IMR-90 (cell line): ENCODE measurements around the gene RFT1. TPM values are rescaled to one million over a fixed set of nuclear protein-coding genes. Genes with fewer than 3 reads are reported as not detected.

Experiments
- ATAC-seq: fragments of 200-7000 bp; cut with Tn5 transposase; 2 replicates; pipeline ENCODE4 v1.9.1; 2020; ENCODE audit warnings: low read depth, mild to moderate bottlenecking, moderate library complexity
- BruUV-seq: library from RNA; stranded (reverse); fragments of 400-500 nt; replicated peaks from 2 replicates; lab custom pipeline; 2021; lab: Mats Ljungman, UMichigan
- CTCF ChIA-PET: fragments of 300-600 bp; formaldehyde crosslinking; extraction: SDS; loops from one replicate; lab custom pipeline; 2021; ENCODE audit warnings: antibody characterized with exemption; lab: Yijun Ruan, JAX
- POLR2A ChIA-PET: fragments of 300-600 bp; sonication (Branson Sonifier 250); formaldehyde crosslinking; loops from one replicate; lab custom pipeline; 2022; ENCODE audit warnings: antibody characterized with exemption; ENCODE audit not compliant: unreplicated experiment; lab: Charles Lee
- DNase-seq: peaks from one replicate; pipeline ENCODE4 v3.0.0; 2013
- H2AFZ ChIP-seq: replicated peaks from 2 replicates; pipeline ENCODE3; 2013; ENCODE audit warnings: low read length, mild to moderate bottlenecking; ENCODE audit not compliant: poor library complexity
- H2AK5ac ChIP-seq: 2 replicates; pipeline ENCODE4 v1.6.1; 2013; ENCODE audit warnings: low read depth, low read length, inconsistent platforms
- H2AK9ac ChIP-seq: replicated peaks from 2 replicates; pipeline ENCODE3; 2013; ENCODE audit warnings: mild to moderate bottlenecking, low read depth, low read length, moderate library complexity; ENCODE audit not compliant: poor library complexity
- H2BK120ac ChIP-seq: 2 replicates; pipeline ENCODE4 v1.6.1; 2013; ENCODE audit warnings: low read depth, low read length, inconsistent platforms
- H2BK15ac ChIP-seq: 3 replicates; pipeline ENCODE4 v1.6.1; 2013; ENCODE audit warnings: low read depth, low read length, inconsistent platforms
- H2BK20ac ChIP-seq: 2 replicates; pipeline ENCODE4 v1.6.1; 2013; ENCODE audit warnings: low read depth, mild to moderate bottlenecking, inconsistent platforms, low read length, moderate library complexity
- H2BK5ac ChIP-seq: 2 replicates; pipeline ENCODE4 v1.6.1; 2013; ENCODE audit warnings: mild to moderate bottlenecking, low read depth, low read length, inconsistent platforms; ENCODE audit not compliant: poor library complexity, severe bottlenecking
- H3K14ac ChIP-seq: replicated peaks from 2 replicates; pipeline ENCODE4 v1.6.1; 2013; ENCODE audit warnings: low read depth, low read length, inconsistent platforms
- H3K18ac ChIP-seq: 2 replicates; pipeline ENCODE4 v1.6.1; 2013; ENCODE audit warnings: low read depth, low read length, control low read depth
- H3K23ac ChIP-seq: 2 replicates; pipeline ENCODE4 v1.6.1; 2013; ENCODE audit warnings: low read depth, low read length, inconsistent platforms
- H3K27ac ChIP-seq: 2 replicates; pipeline ENCODE4 v1.5.1; 2013; ENCODE audit warnings: mild to moderate bottlenecking, control low read depth, low read length; ENCODE audit not compliant: insufficient read depth
- H3K27me3 ChIP-seq: 2 replicates; pipeline ENCODE4 v1.6.1; 2013; ENCODE audit warnings: low read length; ENCODE audit not compliant: control insufficient read depth, insufficient read depth
- H3K36me3 ChIP-seq: 2 replicates; pipeline ENCODE4 v1.6.1; 2013; ENCODE audit warnings: low read length, mixed read lengths; ENCODE audit not compliant: control insufficient read depth, insufficient read depth
- H3K4ac ChIP-seq: 2 replicates; pipeline ENCODE4 v1.6.1; 2013; ENCODE audit warnings: low read depth, low read length, inconsistent platforms
- H3K4me1 ChIP-seq: 2 replicates; pipeline ENCODE4 v1.6.1; 2013; ENCODE audit warnings: low read length, mixed read lengths; ENCODE audit not compliant: control insufficient read depth, insufficient read depth
- H3K4me2 ChIP-seq: 2 replicates; pipeline ENCODE4 v1.6.1; 2013; ENCODE audit warnings: low read depth, mild to moderate bottlenecking, control low read depth, low read length, moderate library complexity
- H3K4me3 ChIP-seq: 2 replicates; pipeline ENCODE4 v1.5.1; 2013; ENCODE audit warnings: low read depth, mild to moderate bottlenecking, control low read depth, low read length, moderate library complexity; ENCODE audit not compliant: insufficient read depth
- H3K56ac ChIP-seq: 2 replicates; pipeline ENCODE4 v1.6.1; 2013; ENCODE audit warnings: low read length, inconsistent platforms; ENCODE audit not compliant: insufficient read depth; ENCODE audit errors: extremely low read depth
- H3K79me1 ChIP-seq, 2 experiments: 2 replicates each; pipeline ENCODE4 v1.6.1; 2013; ENCODE audit warnings: low read length in 2 of 2, inconsistent platforms in 1 of 2, low read depth in 1 of 2
- H3K9ac ChIP-seq: 2 replicates; pipeline ENCODE4 v1.6.1; 2013; ENCODE audit warnings: low read depth, low read length, control low read depth
- H3K9me1 ChIP-seq: 2 replicates; pipeline ENCODE4 v1.6.1; 2013; ENCODE audit warnings: low read length, inconsistent platforms; ENCODE audit not compliant: insufficient read depth
- H3K9me3 ChIP-seq: 2 replicates; pipeline ENCODE4 v1.6.1; 2013; ENCODE audit warnings: low read length; ENCODE audit not compliant: control insufficient read depth, insufficient read depth
- H4K20me1 ChIP-seq: 2 replicates; pipeline ENCODE4 v1.6.1; 2013; ENCODE audit warnings: low read length, inconsistent platforms; ENCODE audit not compliant: insufficient read depth
- H4K5ac ChIP-seq: 2 replicates; pipeline ENCODE4 v1.6.1; 2013; ENCODE audit warnings: mild to moderate bottlenecking, low read depth, low read length, control low read depth
- H4K8ac ChIP-seq, 2 experiments: 2 replicates each; pipeline ENCODE4 v1.6.1; 2013; ENCODE audit warnings: low read depth in 2 of 2, low read length in 2 of 2, control low read depth in 1 of 2, inconsistent platforms in 1 of 2
- H4K91ac ChIP-seq: 2 replicates; pipeline ENCODE4 v1.6.1; 2013; ENCODE audit warnings: low read depth, low read length, inconsistent platforms; ENCODE audit not compliant: insufficient read depth
- CHD1 ChIP-seq: IDR thresholded peaks from 2 replicates; pipeline ENCODE4 v1.6.1; 2012; ENCODE audit warnings: low read depth, low read length, improper control_type of control experiment
- MAFK ChIP-seq: IDR thresholded peaks from 2 replicates; pipeline ENCODE4 v1.6.1; 2012; ENCODE audit warnings: low read depth, low read length, improper control_type of control experiment
- WGBS, 2 experiments: methylation state at CpG; one replicate each; pipeline versions ENCODE4 v1.1.5 to v1.1.7; 2013; ENCODE audit warnings: missing lambda C conversion rate in 2 of 2; ENCODE audit not compliant: insufficient read length in 1 of 2; ENCODE audit errors: extremely low coverage in 2 of 2; 5-methylcytosine and 5-hydroxymethylcytosine counted together
- dilution Hi-C: fragments of 300-500 bp; cut with HindIII; formaldehyde crosslinking; loops from one replicate; pipeline ENCODE4 v1.14.3; 2018; ENCODE audit warnings: low sequenced_read_pairs; ENCODE audit not compliant: unreplicated experiment
- in situ Hi-C: fragments of 300-500 bp; cut with MboI; formaldehyde crosslinking; loops from 3 replicates; pipeline ENCODE4 v1.14.3; 2019; ENCODE audit warnings: low sequenced_read_pairs, inconsistent platforms, mixed read lengths
- intact Hi-C: fragments of 100-400 bp; cut with micrococcal nuclease; formaldehyde crosslinking; loops from 2 replicates; pipeline ENCODE4 v1.10.0; 2022
- polyA plus RNA-seq, 3 experiments: library from polyadenylated mRNA; depleted of rRNA; stranded (reverse); fragments of >200 nt; gene quantifications; 2 replicates each; pipeline ENCODE4 v1.2.3, GENCODE V29; 2012; ENCODE audit warnings: low replicate concordance in 1 of 3
- total RNA-seq: library from RNA; depleted of rRNA; stranded (reverse); fragments of >200 nt; gene quantifications from 2 replicates; pipeline ENCODE4 v1.2.3, GENCODE V29; 2012

The RFT1 gene
- total and polyA plus RNA-seq, 2 of the 4 experiments (the other 2 are of a cell fraction), result 14.5 to 23.5 TPM

DNA sequence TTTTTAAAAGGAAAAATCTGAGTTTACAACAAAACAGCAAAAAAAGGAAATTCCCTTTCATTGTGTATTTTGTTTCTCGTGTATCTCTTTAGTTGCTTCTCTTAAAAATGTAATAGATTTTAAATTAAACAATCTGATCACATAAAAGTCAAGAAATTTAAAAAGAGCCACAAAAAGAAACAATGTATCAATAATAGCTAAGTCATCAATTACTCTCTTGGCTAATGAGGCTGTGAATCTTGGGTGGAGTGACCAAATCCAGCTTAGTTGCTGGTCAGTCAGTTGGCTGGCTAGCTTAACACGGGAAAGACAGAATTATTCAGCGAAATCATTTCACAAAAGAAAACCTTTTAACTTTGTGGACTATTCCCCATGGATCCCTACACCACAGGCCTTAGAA lies 87.6 kb downstream of the RFT1 start:
- ChIA-PET POLR2A (no interaction called here), CTCF (no interaction called here)
- Histone ChIP-seq H3K4me3 (no peak overlapping the region), H3K18ac (no peak overlapping the region), H2AFZ (no peak overlapping the region), H2BK120ac (no peak overlapping the region), H3K4me2 (no peak overlapping the region), H2AK5ac (no peak overlapping the region), H4K91ac (no peak overlapping the region), H3K27me3 (peaks cover 15% of the 10 kb centered on the region), H3K27ac (no peak overlapping the region), H2BK15ac (no peak overlapping the region), H3K14ac (no peak overlapping the region), H2BK5ac (no peak overlapping the region), H3K56ac (no peak overlapping the region), H4K20me1 (no peaks in the 10 kb centered on the region; the same call in 1 of the 2 replicates), H3K79me1 (peaks cover 10% of the 10 kb centered on the region in 2 experiments; a peak in 2 of 4 replicates), H3K9me1 (no peaks in the 10 kb centered on the region), H2BK20ac (no peak overlapping the region), H3K36me3 (no peaks in the 10 kb centered on the region), H4K5ac (no peak overlapping the region), H3K23ac (no peak overlapping the region), H3K9me3 (no peaks in the 10 kb centered on the region), H3K4ac (no peak overlapping the region), H3K9ac (no peak overlapping the region), H4K8ac (no peak overlapping the region), H2AK9ac (no peak overlapping the region), H3K4me1 (no peaks in the 10 kb centered on the region)
- intact Hi-C loops (no loop called here), dilution Hi-C loops (no loop called here), in situ Hi-C loops (no loop called here)
- DNase-seq (no peak), ATAC-seq (no peak)
- WGBS, 2 experiments, result no CpG with 5 or more reads among the region's 3 CpGs
- no peak for TF ChIP-seq CHD1
- TF ChIP-seq MAFK, result peak; percentile 35
- no TSS peak for BruUV-seq
